NCI-H2081 treated with DMSO at 0.1 percent for 48 hours (cell line): ENCODE results near the gene AMDHD2.

Source experiments
- DNase-seq: peaks from one replicate; lab custom pipeline; 2025; lab: John Stamatoyannopoulos, UW

Gene AMDHD2

DNA sequence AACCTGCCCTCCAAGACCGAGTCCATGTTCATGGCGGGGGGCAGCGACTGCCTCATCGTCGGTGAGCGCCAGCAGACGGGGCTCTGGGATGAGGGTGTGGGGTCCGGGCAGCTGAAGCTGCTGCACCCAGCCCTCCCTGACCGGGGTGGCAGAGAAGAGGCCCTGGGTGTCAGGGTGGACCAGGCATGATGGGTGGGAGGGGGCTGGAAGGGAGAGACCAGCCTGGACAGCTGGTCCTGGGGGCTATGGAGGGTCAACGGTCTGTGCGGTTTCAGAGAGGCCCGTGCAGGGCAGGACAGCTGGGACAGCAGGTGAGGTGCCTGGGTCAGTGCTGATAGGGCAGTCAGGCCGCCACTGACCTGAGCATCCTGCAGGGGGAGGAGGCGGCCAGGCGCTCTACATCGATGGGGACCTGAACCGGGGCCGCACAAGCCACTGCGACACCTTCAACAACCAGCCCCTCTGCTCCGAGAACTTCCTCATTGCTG, 19.7 kb upstream of the AMDHD2 start:
- no peak for DNase-seq

DNA sequence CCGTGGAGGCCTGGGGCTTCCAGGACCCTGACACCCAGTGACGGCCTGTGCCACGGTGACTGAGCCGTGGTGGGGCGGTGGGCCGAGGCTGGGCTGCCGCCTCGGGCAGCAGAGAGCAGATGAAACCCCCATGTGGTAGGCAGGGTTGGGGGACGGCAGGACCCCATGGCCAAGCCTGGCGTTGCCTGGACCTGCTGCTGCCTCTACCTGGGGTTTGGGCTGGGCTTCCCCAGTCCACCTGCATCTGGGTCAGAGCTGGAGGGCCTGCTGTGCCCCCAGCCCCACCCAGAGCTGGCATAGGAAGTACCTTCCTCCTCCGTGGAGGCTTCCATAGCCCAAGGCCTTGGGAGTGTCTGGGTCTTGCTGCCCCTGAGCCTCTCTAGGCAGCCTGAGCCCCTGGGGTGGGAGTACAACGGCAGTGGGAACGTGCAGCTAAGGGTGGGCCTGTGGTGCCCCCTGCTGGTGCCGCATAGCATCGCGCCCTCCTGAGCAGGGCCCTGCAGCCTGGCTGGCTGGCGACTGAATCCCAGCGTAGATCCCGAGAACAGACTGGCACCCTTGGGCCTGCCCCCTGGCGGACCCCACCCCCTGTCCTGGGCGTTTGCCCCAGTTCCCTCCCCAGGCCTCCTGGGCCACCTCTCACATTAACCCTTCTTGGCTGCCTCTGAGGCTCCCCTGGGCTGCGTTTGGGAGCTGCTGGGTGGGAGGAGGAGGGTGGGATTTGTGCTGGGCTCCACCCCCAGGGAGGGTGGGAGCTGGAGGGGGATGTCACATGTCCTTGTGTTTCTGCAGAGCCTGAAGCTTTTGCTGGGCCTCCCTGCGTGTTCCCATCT, 19.0 kb upstream of the AMDHD2 start:
- DNase-seq: no peak

DNA sequence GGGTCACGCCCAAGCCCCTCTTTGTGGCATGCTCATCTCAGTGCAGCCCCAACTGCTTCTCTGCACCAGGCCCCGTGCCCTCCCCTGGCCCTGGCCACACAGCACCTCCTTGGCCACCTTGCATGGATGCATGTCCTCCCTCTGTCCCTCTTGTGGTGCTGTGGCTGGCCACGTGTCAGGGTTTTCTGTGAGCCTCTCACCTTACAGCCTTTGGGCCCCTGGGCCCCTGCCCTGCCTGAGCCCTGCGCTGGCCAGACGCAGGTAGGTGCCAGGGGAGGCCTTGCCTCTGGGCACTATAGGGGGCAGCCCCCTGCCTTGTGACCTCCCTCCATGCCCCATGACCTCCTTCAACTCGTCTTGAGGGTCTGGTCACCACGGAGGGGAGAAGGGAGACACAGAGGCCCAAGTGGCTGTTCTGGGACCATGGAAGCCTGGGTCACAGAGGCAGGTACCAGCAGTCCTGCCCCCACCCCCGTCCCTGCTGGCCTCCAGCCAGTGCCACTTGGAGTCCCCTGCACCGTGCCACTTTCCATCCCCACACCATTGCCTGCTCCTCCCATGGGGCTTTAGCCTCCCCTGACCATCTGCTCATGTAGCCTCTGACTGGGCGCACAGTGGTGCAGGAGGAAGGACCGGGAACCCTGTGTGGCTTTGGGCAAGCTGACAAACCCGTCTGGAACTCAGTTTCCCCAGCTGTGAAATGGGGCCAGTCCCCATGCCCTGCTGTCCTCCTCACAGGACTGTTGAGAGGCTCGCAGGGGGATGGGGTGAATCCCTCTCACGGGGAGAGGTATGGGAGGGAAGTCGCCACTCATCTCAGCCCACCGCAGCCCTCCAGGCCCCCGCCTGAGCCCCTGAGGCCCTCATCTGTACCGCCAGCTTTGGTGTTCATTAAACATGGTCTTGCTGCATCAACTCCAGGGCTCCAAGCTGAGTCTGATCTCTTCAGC, 17.9 kb upstream of the AMDHD2 start:
- no peak for DNase-seq

DNA sequence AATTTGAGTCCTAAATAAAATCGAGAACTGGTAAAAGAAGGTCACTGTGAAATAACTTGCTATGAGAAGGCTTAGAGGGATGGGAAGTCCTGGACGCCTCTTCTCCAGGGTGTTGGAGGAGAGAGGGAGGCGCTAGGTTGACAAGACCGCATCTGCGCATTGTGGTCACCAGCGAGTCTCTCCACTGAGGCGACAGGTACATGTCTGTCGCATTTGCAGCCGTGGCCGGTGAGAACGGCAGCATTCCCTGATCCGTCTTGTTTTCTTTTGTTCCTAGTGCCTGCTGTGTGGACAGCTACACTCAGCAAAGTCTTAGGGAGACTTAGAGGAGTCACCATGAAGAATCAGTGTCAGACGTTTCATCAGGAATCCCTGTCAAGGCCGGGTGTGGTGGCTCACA, 14.5 kb upstream of the AMDHD2 start:
- DNase-seq: no peak

DNA sequence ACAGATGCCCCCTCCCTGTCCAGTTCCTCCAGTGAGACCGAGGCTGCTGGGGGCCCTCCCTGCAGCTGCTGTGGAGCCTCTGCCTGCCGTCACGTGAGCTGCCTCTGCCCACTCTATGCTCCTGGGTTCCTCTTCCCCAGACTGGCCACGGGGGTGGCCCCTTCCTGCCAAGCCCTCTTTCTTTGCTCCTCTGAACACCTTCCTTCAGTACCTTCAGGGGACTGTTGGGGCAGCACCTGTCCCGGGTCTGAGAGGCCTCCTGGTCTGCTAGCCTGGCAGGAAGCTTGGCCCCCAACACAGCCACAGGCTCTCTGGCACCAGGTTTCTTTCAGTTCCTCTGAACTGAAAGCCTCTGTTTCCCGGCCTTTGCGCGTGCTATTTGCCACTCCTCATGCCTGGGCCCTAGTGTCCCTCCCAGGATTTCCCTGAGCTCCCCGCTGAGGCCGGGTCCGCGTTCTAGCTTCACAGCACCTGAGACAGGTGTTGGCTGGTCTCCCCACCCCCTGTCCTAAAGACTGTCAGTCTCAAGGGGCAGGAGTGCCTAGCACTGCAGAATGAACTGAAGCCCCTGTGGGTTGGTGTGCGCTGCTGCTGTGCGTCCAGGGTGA, 13.0 kb upstream of the AMDHD2 start:
- DNase-seq: no peak

DNA sequence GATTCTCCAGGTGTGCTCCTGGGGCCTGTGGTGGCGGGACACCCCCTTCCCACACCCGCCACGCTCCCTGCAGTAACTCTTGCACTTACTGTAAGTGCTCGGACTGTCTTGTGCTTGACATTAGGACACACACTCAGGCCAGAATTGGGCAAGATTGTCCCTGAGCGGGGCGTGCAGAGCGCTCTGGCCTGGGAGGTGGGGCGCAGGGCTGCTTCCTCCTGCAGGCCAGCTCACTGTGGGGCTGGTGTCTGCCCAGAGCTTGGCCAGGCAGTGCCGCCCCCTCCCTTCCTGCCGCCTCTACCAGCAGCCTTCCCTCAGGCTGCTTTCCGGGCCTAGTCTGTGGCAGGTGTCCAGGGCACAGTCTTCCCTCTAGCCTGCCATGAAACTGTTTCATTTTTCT, 12.5 kb upstream of the AMDHD2 start:
- DNase-seq: no peak

DNA sequence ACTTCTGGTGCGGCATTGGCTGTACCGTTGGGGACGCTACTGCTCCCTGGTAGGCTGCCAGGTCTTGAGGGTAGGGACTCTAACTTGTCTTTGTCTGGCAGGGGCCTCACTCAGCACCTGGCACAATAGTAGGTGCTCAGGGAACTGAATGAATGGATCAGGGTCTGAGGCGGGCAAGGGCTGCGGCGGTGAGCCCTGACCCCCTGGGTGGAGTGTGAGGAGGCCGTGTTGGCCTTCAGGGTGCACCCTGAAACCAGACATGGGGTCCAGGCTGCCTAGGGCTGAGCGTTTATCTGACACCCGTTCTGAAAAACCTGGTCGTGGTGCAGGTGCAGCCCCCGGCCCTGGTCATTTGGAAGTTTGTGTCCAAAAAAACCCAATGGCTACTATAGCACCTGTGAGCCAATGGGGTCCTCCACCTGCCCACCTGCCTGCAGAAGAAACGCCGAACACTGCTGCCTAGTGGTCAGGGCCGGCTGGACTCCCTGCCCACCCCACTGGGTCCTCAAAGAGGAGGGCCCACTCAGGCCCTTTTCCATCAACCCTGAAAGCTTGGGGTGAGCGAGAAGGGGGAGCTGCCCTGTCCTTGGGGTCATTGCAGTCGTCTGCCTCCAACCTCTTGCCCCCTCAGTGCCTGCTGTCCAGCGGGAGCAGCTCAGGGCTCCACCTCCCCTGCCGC, 11.3 kb upstream of the AMDHD2 start:
- DNase-seq: no peak

DNA sequence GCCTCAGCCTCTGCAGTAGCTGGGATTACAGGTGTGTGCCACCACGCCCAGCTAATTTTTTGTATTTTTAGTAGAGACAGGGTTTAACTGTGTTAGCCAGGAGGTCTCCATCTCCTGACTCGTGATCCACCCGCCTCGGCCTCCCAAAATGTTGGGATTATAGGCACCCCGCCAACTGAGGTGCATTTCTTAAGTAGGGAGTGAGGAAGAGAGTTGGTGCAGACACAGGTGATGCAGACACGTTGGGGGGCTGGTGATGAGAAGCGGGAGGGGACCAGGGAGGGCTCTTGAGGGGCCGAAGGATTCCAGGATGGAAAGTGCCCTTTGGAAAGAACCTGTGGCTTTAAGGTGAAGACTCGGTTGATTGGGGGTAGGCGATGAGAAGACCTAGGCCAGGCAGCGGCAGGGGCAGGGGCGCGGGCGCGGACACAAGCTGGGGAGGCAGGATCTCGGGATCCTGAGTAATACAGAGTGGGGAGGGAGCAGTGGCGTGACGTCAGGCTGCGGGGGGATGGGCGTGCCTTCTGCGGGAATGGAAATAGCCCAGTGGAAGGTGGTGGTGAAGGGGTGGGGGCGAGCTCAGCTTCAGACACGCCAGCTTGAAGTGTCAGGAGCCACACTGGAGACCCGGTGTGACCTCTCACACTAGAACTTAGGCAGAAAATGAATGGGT, 8.9 kb upstream of the AMDHD2 start:
- DNase-seq: no peak

DNA sequence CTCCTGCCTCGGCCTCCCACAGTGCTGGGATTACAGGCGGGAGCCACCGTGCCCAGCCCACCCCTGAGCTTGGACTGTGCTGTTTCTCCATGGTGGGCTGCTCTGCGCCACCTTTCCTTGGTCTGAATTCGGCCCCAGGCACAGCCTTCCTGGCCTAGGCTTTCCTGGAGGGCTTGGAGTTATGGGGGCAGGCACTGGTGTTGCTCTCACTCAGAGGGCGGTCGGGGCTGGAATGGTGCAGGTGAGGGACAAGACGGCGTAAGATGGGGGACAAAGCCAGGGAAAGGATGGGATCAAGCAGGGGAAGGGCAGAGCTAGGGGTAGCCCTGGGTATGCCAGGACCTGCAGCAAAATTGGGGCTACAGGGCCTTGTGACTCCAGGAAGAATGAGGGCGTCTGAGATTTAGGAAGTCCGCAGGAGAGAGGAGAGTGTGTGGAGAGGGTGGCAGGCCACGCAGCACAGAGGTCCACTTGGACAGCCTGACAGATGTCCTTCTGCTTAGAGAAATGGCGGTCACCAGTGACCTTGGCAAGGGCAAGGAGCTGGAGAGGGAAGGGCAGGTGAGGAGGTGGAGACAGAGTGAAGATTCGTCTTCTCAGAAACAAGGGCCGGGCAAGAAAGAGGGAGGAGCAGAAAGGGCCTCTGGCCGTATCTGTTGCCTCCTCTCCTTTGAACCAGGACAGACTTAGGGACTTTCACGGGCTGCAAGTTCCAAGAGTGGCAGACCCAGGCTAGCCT, 8.0 kb upstream of the AMDHD2 start:
- DNase-seq: no peak

DNA sequence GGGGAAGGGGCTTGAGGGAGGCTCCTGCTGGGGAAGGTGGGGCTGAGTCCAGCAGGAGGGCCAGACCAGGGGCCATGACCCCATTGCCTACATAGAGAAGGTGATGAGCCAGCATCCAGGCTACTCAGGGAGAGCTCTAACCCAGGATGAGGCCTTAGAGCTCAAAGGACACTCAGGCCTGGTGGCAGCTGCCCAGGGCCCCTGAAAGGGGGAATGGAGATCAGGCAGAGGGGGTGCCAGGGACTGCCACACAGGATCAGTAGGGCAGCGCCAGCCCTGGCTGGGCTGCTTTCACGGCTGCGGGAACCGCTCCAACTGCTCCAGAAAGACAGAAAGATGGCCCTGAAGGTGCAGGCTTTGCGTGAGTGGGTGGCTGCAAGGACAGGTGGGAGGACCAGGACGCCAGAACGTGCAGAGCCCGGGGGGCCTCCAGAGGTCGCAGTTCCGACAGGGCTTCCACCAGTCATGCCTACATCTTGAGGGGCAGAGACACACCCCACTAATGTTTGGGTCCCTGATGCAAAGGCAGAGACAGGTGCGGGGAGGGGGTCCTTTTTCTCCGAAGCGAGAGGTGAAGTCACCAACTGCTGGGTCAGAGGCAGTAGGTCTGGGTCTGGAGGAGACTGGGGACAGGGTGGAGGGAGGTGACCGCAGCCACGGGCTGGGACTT, 7.3 kb upstream of the AMDHD2 start:
- no peak for DNase-seq

DNA sequence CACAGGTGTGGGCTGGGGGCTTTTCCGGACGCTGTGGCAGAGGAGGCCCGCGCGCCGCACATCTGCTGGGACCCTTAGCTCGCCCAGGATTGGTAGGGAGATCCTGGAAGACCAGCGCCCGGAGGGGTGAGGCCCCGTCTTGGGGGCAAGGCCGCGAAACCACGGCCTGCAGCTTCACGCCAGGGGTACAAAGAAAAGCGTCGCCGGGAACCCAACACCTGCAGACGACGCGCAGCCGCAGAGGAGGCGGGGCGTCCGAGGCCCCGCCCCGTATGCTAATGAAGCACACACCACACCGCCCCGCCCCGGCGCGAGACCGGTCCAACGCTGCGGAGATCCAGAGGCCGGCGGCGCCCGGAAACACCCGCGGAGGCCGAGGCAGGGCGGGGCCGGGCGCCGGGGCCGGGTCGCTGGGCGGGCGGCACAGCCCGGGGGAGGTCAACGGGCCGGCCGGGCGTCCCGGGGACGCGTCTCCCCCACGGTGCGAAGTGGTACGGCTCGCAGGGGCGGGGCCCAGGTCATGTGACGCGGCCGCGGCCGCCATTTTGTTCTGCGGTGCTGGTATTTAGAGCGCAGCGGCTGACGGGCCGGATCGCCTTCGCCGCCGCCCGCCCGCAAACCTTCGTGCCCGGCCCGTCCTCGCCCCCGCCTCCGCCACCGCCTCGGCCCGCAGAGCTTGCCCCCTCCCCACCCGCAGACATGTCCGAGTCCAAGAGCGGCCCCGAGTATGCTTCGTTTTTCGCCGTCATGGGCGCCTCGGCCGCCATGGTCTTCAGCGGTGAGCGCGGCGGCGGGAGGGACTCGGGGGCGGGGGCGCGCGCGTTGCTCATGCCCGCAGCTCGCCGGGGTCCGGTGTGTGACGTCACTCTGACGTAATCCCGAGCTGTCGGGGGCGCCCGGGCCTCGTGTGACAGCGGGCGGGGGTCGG, 6.5 kb upstream of the AMDHD2 start, which contains the start of gene ATP6V0C:
Gene ATP6V0C (plus strand): TSS at position 548 of the 928 bp plus-strand sequence. CDS start 152 bp downstream, at position 700.
- DNase-seq: peak; percentile 77

DNA sequence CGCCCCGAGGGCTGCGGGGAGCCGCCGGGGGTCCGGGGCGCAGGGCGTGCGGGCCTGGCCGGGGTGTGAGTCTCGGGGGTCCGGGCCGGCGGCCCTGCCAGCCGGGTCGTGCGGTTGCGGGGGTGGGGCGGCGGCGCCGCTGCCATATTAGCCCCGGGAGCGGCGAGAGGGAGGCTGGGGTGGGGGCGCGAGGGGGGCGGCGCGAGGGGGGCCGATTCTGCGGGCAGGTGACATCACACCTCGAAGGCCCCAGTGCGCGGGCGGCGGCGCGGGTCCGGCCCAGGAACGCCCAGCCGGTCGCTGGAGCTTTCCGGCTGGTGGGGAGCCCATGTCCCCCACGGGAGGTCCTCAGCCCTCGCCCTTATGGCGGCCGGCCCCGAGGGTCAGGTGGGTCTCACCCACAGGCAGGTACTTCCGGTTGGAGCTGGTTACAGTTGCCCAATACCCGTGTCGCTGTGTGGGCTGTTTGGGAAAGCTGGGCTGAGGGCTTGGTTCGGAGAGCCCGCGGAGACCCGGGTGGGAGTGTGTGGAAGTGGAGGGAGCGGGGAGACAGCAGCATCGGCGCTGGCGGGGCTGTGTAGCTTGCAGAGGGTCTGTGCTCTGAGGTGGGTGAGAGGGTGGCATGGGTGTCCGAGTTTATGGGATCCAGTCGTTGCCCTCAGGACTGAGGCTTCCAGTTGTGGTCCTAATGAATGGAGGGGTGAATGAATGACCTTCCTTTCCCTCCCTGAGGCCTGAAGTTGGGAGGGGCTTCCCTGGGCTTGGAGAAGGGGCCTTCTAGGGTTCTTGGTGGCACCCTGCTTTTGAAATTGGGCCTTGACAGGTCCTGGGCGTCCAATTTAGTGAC, 5.6 kb upstream of the AMDHD2 start:
- no peak for DNase-seq

DNA sequence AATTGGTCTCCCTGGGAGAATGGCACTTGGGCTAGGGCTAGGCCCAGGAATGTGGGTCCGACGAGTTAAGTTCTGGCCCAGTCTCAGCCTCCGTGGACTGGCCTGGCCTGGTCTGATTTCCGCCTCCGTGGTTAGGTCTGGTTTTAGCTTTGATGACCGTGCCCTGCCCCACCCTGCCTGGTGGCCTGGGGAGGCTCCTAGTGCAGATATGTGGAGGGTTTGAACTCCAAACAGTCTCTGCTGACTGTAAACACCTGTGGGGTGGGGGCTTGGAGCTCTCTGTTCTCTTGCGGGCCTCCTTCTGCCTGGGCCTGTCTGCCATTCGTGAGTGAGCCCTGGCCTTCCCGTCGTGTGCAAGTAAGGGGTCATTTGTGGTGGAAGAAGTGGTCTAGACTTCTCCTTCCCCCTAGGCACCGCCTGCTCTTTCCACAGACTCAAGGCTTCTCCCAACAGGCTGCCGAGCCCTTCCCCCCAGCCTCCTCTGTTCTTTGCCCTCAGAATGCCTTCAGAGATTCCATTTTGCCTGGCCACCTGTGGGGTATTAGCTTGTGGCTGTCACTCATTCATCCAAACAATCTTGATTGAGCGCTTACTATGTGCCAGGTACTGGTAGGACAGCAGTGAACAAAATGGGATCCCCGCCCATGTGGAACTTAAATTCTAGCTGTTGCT, 4.9 kb upstream of the AMDHD2 start:
- DNase-seq: no peak

DNA sequence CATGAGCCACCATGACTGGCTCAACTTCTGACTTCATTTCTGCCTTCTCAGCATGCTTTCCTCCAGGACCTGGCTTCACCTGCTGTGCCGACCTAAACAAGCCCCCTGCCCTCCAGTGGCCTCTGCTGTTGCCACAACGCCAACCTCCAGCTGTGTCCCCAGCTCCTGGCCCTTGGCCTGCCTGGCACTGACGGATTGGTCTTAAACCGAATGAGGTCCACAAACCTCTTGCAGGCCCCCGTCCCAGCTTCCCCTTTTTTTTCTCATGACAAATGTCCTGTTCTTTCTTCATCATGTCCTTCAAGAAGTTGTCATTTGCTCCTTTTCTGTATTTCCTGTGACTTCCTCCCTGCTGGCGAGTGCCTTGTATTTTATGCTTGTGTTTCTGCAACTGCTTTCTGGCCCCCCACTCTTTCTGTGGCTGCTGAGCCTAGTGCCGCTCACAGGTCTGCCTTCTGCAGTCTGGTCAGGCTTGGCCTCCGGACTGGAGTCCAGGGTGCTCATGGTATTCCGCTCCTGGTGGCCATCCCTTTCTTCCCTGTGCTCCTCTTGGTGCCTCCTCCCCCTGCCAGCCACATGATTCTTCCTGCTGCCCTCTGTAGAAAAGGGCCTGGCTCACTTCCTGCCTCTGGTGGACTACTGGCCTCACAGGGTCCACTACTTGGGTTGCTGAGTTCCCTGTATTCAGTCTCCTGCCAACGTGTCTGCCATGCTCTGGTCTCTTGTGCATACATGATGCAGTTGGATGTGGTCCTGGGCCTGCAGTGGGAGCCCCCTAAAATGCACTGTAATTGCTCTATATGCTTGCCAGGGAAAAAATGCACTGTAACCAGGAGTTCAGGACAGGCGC, 3.6 kb upstream of the AMDHD2 start:
- DNase-seq: no peak

DNA sequence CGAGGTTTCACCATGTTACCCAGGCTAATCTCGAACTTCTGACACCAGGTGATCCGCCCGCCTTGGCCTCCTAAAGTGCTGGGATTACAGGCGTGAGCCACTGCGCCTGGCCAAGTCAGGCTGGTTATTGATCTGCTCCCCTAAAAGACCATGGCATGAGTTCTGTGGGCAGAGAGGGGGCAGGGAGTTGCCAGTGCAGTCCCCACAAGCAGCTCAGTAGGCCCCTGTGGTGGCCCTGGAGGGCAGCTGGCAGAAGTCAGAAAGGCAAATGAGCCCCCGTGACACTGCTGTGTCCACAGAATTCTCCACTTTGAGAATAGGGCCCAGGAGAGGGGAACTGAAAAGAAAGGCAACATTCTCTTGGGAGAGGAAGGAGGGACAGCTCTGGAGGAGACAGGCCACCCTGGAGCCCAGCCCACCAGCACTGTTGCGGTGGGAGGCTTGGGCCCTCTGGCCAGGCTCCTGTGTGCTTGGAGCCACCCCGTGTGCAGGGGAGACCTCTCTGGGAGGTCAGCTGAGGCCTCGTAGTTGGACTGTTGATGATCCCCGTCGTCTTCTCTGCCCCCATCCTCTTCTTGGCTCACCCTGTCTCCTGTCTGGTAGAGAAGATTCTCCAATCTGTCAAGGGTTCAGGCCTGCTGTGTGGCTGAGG, 2.1 kb upstream of the AMDHD2 start:
- no peak for DNase-seq
